Measurements from ENCODE around the gene SNAPC1.

The SNAPC1 gene

DNA sequence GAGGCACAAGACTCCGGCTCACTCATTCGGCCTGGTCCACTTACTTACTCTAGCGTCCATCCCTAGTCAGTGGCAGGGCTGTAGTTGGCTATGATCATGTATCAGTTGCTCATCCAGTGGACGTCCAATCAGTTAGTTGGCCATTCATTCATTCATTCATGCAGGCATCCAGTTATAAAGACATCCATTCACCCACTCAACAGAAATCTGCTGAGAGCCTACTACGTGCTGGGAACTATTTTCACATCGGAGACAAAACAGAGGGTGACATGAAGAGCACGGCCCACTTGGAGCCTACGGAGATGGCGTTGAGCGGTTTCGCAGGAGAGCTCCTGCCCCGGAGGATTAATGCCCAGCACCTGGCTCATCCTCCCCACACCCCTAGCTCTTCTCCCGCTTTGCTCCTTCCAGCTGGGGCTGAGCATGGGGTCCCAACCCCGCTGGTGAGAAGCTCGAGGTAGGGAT is 49.7 kb downstream of the SNAPC1 start:
- no peak for TF ChIP-seq TEAD4 (IDR thresholded peaks at IDR 0.05)
- TF ChIP-seq, protein P1, sequence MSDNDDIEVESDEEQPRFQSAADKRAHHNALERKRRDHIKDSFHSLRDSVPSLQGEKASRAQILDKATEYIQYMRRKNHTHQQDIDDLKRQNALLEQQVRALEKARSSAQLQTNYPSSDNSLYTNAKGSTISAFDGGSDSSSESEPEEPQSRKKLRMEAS (IDR thresholded peaks at IDR 0.05): no peak
- TF ChIP-seq CEBPB (IDR thresholded peaks at IDR 0.05): no peak
- TF ChIP-seq TAF1 (IDR thresholded peaks at IDR 0.05; ENCODE audit: low read depth): no peak
- TF ChIP-seq EGR1 (IDR thresholded peaks at IDR 0.05): no peak
- TF ChIP-seq TCF12 (IDR thresholded peaks at IDR 0.05; ENCODE audit: low read depth): no peak
- no peak for TF ChIP-seq FOXM1 (IDR thresholded peaks at IDR 0.05; ENCODE audit: borderline replicate concordance, low read depth)
- TF ChIP-seq NFIC (IDR thresholded peaks at IDR 0.05): no peak
- TF ChIP-seq, protein P2, sequence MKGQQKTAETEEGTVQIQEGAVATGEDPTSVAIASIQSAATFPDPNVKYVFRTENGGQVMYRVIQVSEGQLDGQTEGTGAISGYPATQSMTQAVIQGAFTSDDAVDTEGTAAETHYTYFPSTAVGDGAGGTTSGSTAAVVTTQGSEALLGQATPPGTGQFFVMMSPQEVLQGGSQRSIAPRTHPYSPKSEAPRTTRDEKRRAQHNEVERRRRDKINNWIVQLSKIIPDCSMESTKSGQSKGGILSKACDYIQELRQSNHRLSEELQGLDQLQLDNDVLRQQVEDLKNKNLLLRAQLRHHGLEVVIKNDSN (IDR thresholded peaks at IDR 0.05): no peak
- no peak for TF ChIP-seq CREB1 (IDR thresholded peaks at IDR 0.05; ENCODE audit: low read depth)
- TF ChIP-seq, protein P3, sequence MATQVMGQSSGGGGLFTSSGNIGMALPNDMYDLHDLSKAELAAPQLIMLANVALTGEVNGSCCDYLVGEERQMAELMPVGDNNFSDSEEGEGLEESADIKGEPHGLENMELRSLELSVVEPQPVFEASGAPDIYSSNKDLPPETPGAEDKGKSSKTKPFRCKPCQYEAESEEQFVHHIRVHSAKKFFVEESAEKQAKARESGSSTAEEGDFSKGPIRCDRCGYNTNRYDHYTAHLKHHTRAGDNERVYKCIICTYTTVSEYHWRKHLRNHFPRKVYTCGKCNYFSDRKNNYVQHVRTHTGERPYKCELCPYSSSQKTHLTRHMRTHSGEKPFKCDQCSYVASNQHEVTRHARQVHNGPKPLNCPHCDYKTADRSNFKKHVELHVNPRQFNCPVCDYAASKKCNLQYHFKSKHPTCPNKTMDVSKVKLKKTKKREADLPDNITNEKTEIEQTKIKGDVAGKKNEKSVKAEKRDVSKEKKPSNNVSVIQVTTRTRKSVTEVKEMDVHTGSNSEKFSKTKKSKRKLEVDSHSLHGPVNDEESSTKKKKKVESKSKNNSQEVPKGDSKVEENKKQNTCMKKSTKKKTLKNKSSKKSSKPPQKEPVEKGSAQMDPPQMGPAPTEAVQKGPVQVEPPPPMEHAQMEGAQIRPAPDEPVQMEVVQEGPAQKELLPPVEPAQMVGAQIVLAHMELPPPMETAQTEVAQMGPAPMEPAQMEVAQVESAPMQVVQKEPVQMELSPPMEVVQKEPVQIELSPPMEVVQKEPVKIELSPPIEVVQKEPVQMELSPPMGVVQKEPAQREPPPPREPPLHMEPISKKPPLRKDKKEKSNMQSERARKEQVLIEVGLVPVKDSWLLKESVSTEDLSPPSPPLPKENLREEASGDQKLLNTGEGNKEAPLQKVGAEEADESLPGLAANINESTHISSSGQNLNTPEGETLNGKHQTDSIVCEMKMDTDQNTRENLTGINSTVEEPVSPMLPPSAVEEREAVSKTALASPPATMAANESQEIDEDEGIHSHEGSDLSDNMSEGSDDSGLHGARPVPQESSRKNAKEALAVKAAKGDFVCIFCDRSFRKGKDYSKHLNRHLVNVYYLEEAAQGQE (IDR thresholded peaks at IDR 0.05; ENCODE audit: low read depth): no peak
- no peak for TF ChIP-seq EP300 (IDR thresholded peaks at IDR 0.05; ENCODE audit: borderline replicate concordance)
- no peak for TF ChIP-seq ZBTB7A (IDR thresholded peaks at IDR 0.05; ENCODE audit: low read depth)
- no peak for TF ChIP-seq YY1 (IDR thresholded peaks at IDR 0.05; ENCODE audit: low read depth)

DNA sequence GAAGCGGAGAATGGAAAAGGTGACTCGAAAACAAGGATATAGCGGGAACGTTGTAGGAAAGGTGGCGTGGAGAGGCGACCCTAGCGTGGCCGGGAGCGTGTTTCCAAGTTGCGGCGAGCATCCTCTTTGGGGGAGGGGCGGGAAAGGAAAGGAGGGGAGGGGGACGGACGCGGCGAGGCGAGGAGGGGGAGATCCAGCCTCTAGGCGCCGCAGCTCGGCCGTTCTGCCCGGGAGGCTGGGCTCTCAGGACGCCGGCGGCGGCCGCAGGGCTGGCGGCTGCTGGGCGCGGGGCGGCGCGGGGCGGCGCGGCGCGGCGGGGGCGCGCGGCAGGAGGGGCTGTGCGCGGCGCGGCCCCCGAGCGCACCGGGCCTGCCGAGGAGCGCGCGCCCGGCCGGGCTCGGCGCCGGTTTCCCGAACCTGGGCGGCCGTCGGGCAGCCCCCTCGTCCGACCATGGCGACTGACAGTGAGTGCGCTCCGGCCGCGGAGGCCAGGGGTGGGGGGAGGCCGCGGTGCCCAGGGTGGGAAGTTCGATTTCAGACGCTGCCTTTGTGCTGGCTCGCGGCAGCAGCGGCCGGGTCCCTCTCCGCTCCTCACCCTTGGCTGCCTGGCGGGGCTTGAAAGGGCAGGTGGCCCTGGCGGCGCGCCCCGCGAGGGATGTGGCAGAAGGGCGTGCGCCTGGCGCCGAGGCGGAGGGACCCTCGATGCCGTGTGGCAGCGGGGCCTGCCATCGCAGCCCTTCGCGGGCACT is 50.3 kb downstream of the SNAPC1 start, which contains the start of gene SYT16:
Gene SYT16, plus strand, starts transcription at position 357 of the 749 bp plus-strand sequence.
- TF ChIP-seq TAF1 (IDR thresholded peaks at IDR 0.05; ENCODE audit: low read depth): no peak
- TF ChIP-seq CEBPB (IDR thresholded peaks at IDR 0.05): no peak
- TF ChIP-seq, protein P3 (IDR thresholded peaks at IDR 0.05; ENCODE audit: low read depth): no peak
- no peak for TF ChIP-seq RAD21 (IDR thresholded peaks at IDR 0.05; ENCODE audit: low read depth)
- TF ChIP-seq ZBTB7A (IDR thresholded peaks at IDR 0.05; ENCODE audit: low read depth): no peak
- no peak for TF ChIP-seq NFIC (IDR thresholded peaks at IDR 0.05)
- TF ChIP-seq TCF12 (IDR thresholded peaks at IDR 0.05; ENCODE audit: low read depth): no peak
- TF ChIP-seq YY1 (IDR thresholded peaks at IDR 0.05; ENCODE audit: low read depth): no peak
- TF ChIP-seq, protein P2 (IDR thresholded peaks at IDR 0.05): no peak
- TF ChIP-seq EP300 (IDR thresholded peaks at IDR 0.05; ENCODE audit: borderline replicate concordance): no peak
- TF ChIP-seq TEAD4 (IDR thresholded peaks at IDR 0.05): no peak
- no peak for TF ChIP-seq EGR1 (IDR thresholded peaks at IDR 0.05)
- no peak for TF ChIP-seq CREB1 (IDR thresholded peaks at IDR 0.05; ENCODE audit: low read depth)
- TF ChIP-seq, protein P1 (IDR thresholded peaks at IDR 0.05): no peak; the same call in 1 of the 2 replicates
- TF ChIP-seq FOXM1 (IDR thresholded peaks at IDR 0.05; ENCODE audit: borderline replicate concordance, low read depth): no peak

DNA sequence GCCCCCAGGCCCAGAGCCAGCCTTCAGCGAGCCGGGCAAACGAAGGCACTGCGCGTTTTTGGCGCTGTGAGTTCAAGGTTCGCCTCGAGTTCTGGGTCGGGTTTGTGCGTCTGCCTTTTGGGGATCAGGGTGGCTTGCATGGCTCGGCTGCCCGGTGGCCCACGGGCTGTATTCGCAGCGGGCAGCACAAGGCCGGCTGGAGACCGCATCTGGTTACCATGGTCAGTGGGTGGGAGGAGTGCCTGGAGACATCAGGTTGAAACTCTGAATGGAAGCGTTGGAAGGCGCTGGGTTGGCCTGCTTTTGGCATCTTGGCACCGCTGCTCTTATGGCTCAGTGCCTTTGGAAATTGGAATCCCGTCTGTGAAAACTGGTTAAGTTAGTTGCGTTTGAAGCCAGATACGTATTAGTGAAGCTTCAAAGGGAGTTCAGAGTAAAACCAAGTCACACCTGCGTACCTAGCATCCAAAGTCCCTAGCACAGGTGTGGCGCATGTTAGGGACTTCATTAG is 50.9 kb downstream of the SNAPC1 start:
- TF ChIP-seq CREB1 (IDR thresholded peaks at IDR 0.05; ENCODE audit: low read depth) (no peak), RAD21 (IDR thresholded peaks at IDR 0.05; ENCODE audit: low read depth) (no peak), YY1 (IDR thresholded peaks at IDR 0.05; ENCODE audit: low read depth) (no peak), TAF1 (IDR thresholded peaks at IDR 0.05; ENCODE audit: low read depth) (no peak), ZBTB7A (IDR thresholded peaks at IDR 0.05; ENCODE audit: low read depth) (no peak)
- TF ChIP-seq, protein P1 (IDR thresholded peaks at IDR 0.05): 0 out of 2 replicates have a peak, but pooled peaks have one; percentile 21
- TF ChIP-seq, protein P2 (IDR thresholded peaks at IDR 0.05): no peak

DNA sequence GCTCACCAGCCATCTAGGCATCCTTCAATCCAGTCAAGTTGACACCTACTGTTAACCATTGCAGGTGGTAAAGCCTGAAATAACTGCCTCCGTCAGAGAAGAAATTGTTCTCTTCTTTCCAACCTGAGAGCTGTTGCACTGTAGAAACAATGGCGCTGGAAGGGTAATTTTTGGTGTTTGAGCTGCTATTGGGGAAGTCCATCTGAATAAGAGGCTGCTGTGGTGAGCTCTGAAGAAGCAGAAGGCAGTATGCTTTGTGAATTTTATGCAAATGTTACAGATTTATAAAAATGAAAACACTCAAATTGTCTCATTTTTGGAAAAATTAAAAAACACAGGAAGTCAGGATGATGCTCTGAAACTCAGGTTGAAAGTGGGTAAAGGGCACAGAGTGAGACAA is 60.2 kb downstream of the SNAPC1 start:
- TF ChIP-seq, protein P1 (IDR thresholded peaks at IDR 0.05): no peak
- TF ChIP-seq RAD21 (IDR thresholded peaks at IDR 0.05; ENCODE audit: low read depth) (no peak), YY1 (IDR thresholded peaks at IDR 0.05; ENCODE audit: low read depth) (no peak), EGR1 (IDR thresholded peaks at IDR 0.05) (no peak), NFIC (IDR thresholded peaks at IDR 0.05) (no peak), EP300 (IDR thresholded peaks at IDR 0.05; ENCODE audit: borderline replicate concordance) (no peak)
- TF ChIP-seq, protein P3 (IDR thresholded peaks at IDR 0.05; ENCODE audit: low read depth): no peak
- TF ChIP-seq, protein P2 (IDR thresholded peaks at IDR 0.05): no peak

All from Ishikawa (cell line).